HepG2 (cell line): Measurements from ENCODE around the gene FUOM. TPM values are rescaled to one million over a fixed set of nuclear protein-coding genes. Genes with fewer than 3 reads are reported as not detected.

ENCODE experiments used
- ATF1 ChIP-seq: IDR thresholded peaks from 2 replicates; pipeline ENCODE4 v1.6.1; 2016; ENCODE audit warnings: mild to moderate bottlenecking, control low read depth
- CENPT ChIP-seq: sonication (generic); formaldehyde crosslinking; IDR thresholded peaks from 2 replicates; pipeline ENCODE4 v1.8.0; 2022; ENCODE audit warnings: low read depth, mild to moderate bottlenecking, moderate library complexity, missing genetic modification reagents
- FOSL1 ChIP-seq: sonication (generic); formaldehyde crosslinking; IDR thresholded peaks from 2 replicates; pipeline ENCODE4 v1.9.0; 2021; ENCODE audit warnings: missing genetic modification reagents, borderline replicate concordance
- FOXA1 ChIP-seq, 2 experiments: fragments of 450-650 bp in 1 of 2; sonication (generic) in 1 of 2; formaldehyde crosslinking in 1 of 2; IDR thresholded peaks; 2 replicates each; pipeline versions ENCODE4 v1.4.0 to v1.6.1; 2016 to 2020; ENCODE audit warnings: missing genetic modification reagents in 1 of 2
- HDAC6 ChIP-seq: fragments of 200-600 bp; sonication (generic); IDR thresholded peaks from 2 replicates; pipeline ENCODE4 v1.7.0; 2017; ENCODE audit warnings: mild to moderate bottlenecking, antibody characterized with exemption, low read length, low read depth
- HES4 ChIP-seq: sonication (generic); formaldehyde crosslinking; IDR thresholded peaks from 2 replicates; pipeline ENCODE4 v1.9.0; 2021; ENCODE audit warnings: mild to moderate bottlenecking, missing genetic modification reagents, borderline replicate concordance
- HNRNPLL ChIP-seq: fragments of 200-400 bp; formaldehyde crosslinking; IDR thresholded peaks from 2 replicates; pipeline ENCODE4 v1.6.1; 2017; ENCODE audit warnings: mild to moderate bottlenecking, low read depth, low read length; ENCODE audit not compliant: poor library complexity, severe bottlenecking
- JDP2 ChIP-seq: sonication (generic); formaldehyde crosslinking; IDR thresholded peaks from 2 replicates; pipeline ENCODE4 v1.8.1; 2022; ENCODE audit warnings: missing genetic modification reagents, borderline replicate concordance
- KLF16 ChIP-seq, 2 experiments: sonication (generic) in 1 of 2; formaldehyde crosslinking in 1 of 2; IDR thresholded peaks; 2 replicates each; pipeline versions ENCODE4 v1.6.1 to v1.8.0; 2016 to 2023; ENCODE audit warnings: missing genetic modification reagents in 2 of 2, missing compliant biosample characterization in 1 of 2
- MED13 ChIP-seq: sonication (generic); formaldehyde crosslinking; IDR thresholded peaks from 2 replicates; pipeline ENCODE4 v1.5.0; 2020; ENCODE audit warnings: missing genetic modification reagents
- MZF1 ChIP-seq: sonication (generic); formaldehyde crosslinking; IDR thresholded peaks from 2 replicates; pipeline ENCODE4 v1.8.1; 2023; ENCODE audit warnings: mild to moderate bottlenecking, missing genetic modification reagents, borderline replicate concordance
- NCOA2 ChIP-seq: sonication (generic); formaldehyde crosslinking; IDR thresholded peaks from 2 replicates; pipeline ENCODE4 v1.8.0; 2022; ENCODE audit warnings: inconsistent platforms
- NFIB ChIP-seq: sonication (generic); formaldehyde crosslinking; IDR thresholded peaks from 2 replicates; pipeline ENCODE4 v1.9.0; 2021; ENCODE audit warnings: missing genetic modification reagents, mild to moderate bottlenecking, borderline replicate concordance
- PHB2 ChIP-seq: fragments of 450-650 bp; IDR thresholded peaks from 2 replicates; pipeline ENCODE4 v1.6.1; 2018; ENCODE audit not compliant: partially characterized antibody
- SP1 ChIP-seq, 2 experiments: fragments of 450-650 bp in 1 of 2; sonication (generic) in 1 of 2; formaldehyde crosslinking in 1 of 2; IDR thresholded peaks; 2 replicates each; pipeline versions ENCODE4 v1.4.0 to v1.6.1; 2016 to 2020; ENCODE audit warnings: missing genetic modification reagents in 1 of 2
- SRSF9 ChIP-seq: fragments of 200-400 bp; formaldehyde crosslinking; IDR thresholded peaks from 2 replicates; pipeline ENCODE4 v1.6.1; 2018; ENCODE audit warnings: borderline replicate concordance, mild to moderate bottlenecking, low read depth, low read length; ENCODE audit not compliant: insufficient read depth, poor library complexity, severe bottlenecking
- ZEB1 ChIP-seq: IDR thresholded peaks from 2 replicates; pipeline ENCODE4 v1.6.1; 2012; ENCODE audit warnings: mild to moderate bottlenecking, low read depth, inconsistent platforms; ENCODE audit not compliant: insufficient replicate concordance
- ZFP90 ChIP-seq: sonication (generic); formaldehyde crosslinking; IDR thresholded peaks from 2 replicates; pipeline ENCODE4 v1.8.0; 2022; ENCODE audit warnings: missing genetic modification reagents, mild to moderate bottlenecking, inconsistent platforms, borderline replicate concordance
- ZNF251 ChIP-seq: sonication (generic); formaldehyde crosslinking; IDR thresholded peaks from 2 replicates; pipeline ENCODE4 v1.9.0; 2021; ENCODE audit warnings: mild to moderate bottlenecking, missing genetic modification reagents
- ZNF367 ChIP-seq: sonication (generic); formaldehyde crosslinking; IDR thresholded peaks from 2 replicates; pipeline ENCODE4 v1.4.0; 2020; ENCODE audit warnings: missing genetic modification reagents, borderline replicate concordance
- ZNF652 ChIP-seq: IDR thresholded peaks from 2 replicates; pipeline ENCODE4 v1.6.1; 2016; ENCODE audit warnings: low read depth, borderline replicate concordance
- ZNF660 ChIP-seq: sonication (generic); formaldehyde crosslinking; IDR thresholded peaks from 2 replicates; pipeline ENCODE4 v1.5.1; 2020; ENCODE audit warnings: mild to moderate bottlenecking, low read depth, missing genetic modification reagents, borderline replicate concordance
- ZNF672 ChIP-seq: sonication (generic); formaldehyde crosslinking; IDR thresholded peaks from 2 replicates; pipeline ENCODE4 v1.8.1; 2022; ENCODE audit warnings: missing genetic modification reagents
- ZNF841 ChIP-seq: sonication (generic); formaldehyde crosslinking; IDR thresholded peaks from 2 replicates; pipeline ENCODE4 v1.8.1; 2023; ENCODE audit warnings: missing genetic modification reagents, borderline replicate concordance
- ZNF850 ChIP-seq: sonication (generic); formaldehyde crosslinking; conservative IDR thresholded peaks from 2 replicates; pipeline ENCODE4 v1.9.0; 2021; ENCODE audit warnings: mild to moderate bottlenecking, missing genetic modification reagents
- polyA plus RNA-seq, 8 experiments: library from polyadenylated mRNA; depleted of rRNA in 3 of 8; stranded (reverse) in 7 of 8; unstranded in 1 of 8; fragments of >200 nt; fragmentation: Illumina TruSeq in 4 of 8; extraction: Trizol in 4 of 8; gene quantifications; 2 replicates each; pipeline versions ENCODE4 v1.2.1 to v1.2.3, GENCODE V29; 2011 to 2016; ENCODE audit warnings: low read depth in 4 of 8, missing spikeins in 1 of 8, mixed read lengths in 1 of 8; ENCODE audit not compliant: insufficient read depth in 1 of 8
- total RNA-seq, 5 experiments: library from RNA; depleted of rRNA; stranded (reverse); fragments of >200 nt; fragmentation: Illumina TruSeq; extraction: Trizol; gene quantifications; 2 replicates each; pipeline ENCODE4 v1.2.3, GENCODE V29; 2016; ENCODE audit warnings: low read depth in 1 of 5
- TF ChIP-seq, protein P1 (sequence below): sonication (generic); formaldehyde crosslinking; IDR thresholded peaks from 2 replicates; pipeline ENCODE4 v1.4.0; 2020; ENCODE audit warnings: mild to moderate bottlenecking, missing genetic modification reagents
- TF ChIP-seq, protein P2 (sequence below): IDR thresholded peaks from 2 replicates; pipeline ENCODE4 v1.6.1; 2016; ENCODE audit warnings: control low read depth

The FUOM gene
- total and polyA plus RNA-seq, 2 of the 13 experiments (the other 11 are each of a cell fraction or from before 2014, with no cell fraction given) = 27.5 to 60.4 TPM

GRCh38 chr10:133378251-133379096, 20.7 kb upstream of the FUOM start (continued):
- no peak for TF ChIP-seq ZEB1
- no peak for TF ChIP-seq JDP2 (CRISPR knock-in tag)
- no peak for TF ChIP-seq HDAC6
- TF ChIP-seq ZNF841 (CRISPR knock-in tag) = no peak
- TF ChIP-seq ZNF367 (CRISPR knock-in tag) = no peak
- TF ChIP-seq, protein P1, sequence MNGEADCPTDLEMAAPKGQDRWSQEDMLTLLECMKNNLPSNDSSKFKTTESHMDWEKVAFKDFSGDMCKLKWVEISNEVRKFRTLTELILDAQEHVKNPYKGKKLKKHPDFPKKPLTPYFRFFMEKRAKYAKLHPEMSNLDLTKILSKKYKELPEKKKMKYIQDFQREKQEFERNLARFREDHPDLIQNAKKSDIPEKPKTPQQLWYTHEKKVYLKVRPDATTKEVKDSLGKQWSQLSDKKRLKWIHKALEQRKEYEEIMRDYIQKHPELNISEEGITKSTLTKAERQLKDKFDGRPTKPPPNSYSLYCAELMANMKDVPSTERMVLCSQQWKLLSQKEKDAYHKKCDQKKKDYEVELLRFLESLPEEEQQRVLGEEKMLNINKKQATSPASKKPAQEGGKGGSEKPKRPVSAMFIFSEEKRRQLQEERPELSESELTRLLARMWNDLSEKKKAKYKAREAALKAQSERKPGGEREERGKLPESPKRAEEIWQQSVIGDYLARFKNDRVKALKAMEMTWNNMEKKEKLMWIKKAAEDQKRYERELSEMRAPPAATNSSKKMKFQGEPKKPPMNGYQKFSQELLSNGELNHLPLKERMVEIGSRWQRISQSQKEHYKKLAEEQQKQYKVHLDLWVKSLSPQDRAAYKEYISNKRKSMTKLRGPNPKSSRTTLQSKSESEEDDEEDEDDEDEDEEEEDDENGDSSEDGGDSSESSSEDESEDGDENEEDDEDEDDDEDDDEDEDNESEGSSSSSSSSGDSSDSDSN = no peak; the same call in 1 of the 2 replicates
- TF ChIP-seq ATF1 (CRISPR knock-in tag) = no peak
- TF ChIP-seq MZF1 (CRISPR knock-in tag) = no peak
- TF ChIP-seq HNRNPLL = peak; percentile 35
- TF ChIP-seq HES4 (CRISPR knock-in tag) = 0 out of 2 replicates have a peak, but pooled peaks have one; percentile 56
- TF ChIP-seq ZFP90 (CRISPR knock-in tag) = peak; percentile 93
- no peak for TF ChIP-seq ZNF660 (CRISPR knock-in tag)
- no peak for TF ChIP-seq FOSL1 (CRISPR knock-in tag)
- no peak for TF ChIP-seq SP1 (IDR thresholded peaks at IDR 0.05)
- TF ChIP-seq SP1 (CRISPR knock-in tag; IDR thresholded peaks at IDR 0.05) = peak; percentile 8; the same call in 1 of the 2 replicates
- peak in 1 of 2 experiments; percentile 49; a peak in 1 of 4 replicates for TF ChIP-seq KLF16 (CRISPR knock-in tag; IDR thresholded peaks at IDR 0.05)
- TF ChIP-seq CENPT (CRISPR knock-in tag) = no peak
- peak; percentile 94; the same call in 1 of the 2 replicates for TF ChIP-seq ZNF850 (CRISPR knock-in tag)
- TF ChIP-seq NFIB (CRISPR knock-in tag) = no peak
- TF ChIP-seq FOXA1 (IDR thresholded peaks at IDR 0.05) = no peak
- no peak for TF ChIP-seq FOXA1 (CRISPR knock-in tag; IDR thresholded peaks at IDR 0.05)
- TF ChIP-seq PHB2 = no peak
- TF ChIP-seq ZNF672 (CRISPR knock-in tag) = no peak
- TF ChIP-seq ZNF251 (CRISPR knock-in tag) = no peak
- TF ChIP-seq MED13 = no peak
- TF ChIP-seq, protein P2, sequence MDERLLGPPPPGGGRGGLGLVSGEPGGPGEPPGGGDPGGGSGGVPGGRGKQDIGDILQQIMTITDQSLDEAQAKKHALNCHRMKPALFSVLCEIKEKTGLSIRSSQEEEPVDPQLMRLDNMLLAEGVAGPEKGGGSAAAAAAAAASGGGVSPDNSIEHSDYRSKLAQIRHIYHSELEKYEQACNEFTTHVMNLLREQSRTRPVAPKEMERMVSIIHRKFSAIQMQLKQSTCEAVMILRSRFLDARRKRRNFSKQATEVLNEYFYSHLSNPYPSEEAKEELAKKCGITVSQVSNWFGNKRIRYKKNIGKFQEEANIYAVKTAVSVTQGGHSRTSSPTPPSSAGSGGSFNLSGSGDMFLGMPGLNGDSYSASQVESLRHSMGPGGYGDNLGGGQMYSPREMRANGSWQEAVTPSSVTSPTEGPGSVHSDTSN = no peak
- no peak for TF ChIP-seq ZNF652 (CRISPR knock-in tag)
- TF ChIP-seq NCOA2 (CRISPR knock-in tag) = peak; percentile 41; the same call in 1 of the 2 replicates
- no peak for TF ChIP-seq SRSF9
